Stomach (tissue), 9 donors: Measurements from ENCODE around the gene LONRF2. TPM values are rescaled to one million over a fixed set of nuclear protein-coding genes. Genes with fewer than 3 reads are reported as not detected.

ENCODE experiments used
- DNase-seq, 2 donors: peaks; one replicate each; pipeline versions ENCODE4 v3.0.0 to v3.0.0-alpha.2; 2013 to 2019
- H3K27ac ChIP-seq, 5 donors: fragments of 200-600 bp in 4 of 5; sonication (generic) in 4 of 5; one replicate each; pipeline ENCODE4 v1.5.1; 2013 to 2019; ENCODE audit warnings: mild to moderate bottlenecking in 1 of 5, moderate library complexity in 1 of 5
- H3K27me3 ChIP-seq, 3 donors: fragments of 200-600 bp; sonication (generic); one replicate each; pipeline ENCODE4 v1.5.1; 2017 to 2019; ENCODE audit warnings: mixed run types in 1 of 3
- H3K36me3 ChIP-seq, 4 donors: fragments of 200-600 bp; sonication (generic); 1 replicate in 3 of 4; 2 replicates in 1 of 4; pipeline ENCODE4 v1.5.1; 2016 to 2019
- H3K4me1 ChIP-seq, 4 donors: fragments of 200-600 bp; sonication (generic); one replicate each; pipeline ENCODE4 v1.5.1; 2016 to 2019
- H3K4me3 ChIP-seq, 4 donors: fragments of 200-600 bp; sonication (generic) in 3 of 4; one replicate each; pipeline ENCODE4 v1.5.1; 2016 to 2019; ENCODE audit warnings: mild to moderate bottlenecking in 1 of 4
- H3K9me3 ChIP-seq, 4 donors: fragments of 200-600 bp; sonication (generic); one replicate each; pipeline ENCODE4 v1.5.1; 2016 to 2019
- CTCF ChIP-seq, 7 experiments: fragments of 450-650 bp in 4 of 7; fragments of 200-600 bp in 3 of 7; sonication (generic) in 3 of 7; IDR thresholded peaks; one replicate each; pipeline ENCODE4 v1.5.1; 2016 to 2019; ENCODE audit warnings: antibody characterized with exemption in 7 of 7, control low read depth in 2 of 7, mild to moderate bottlenecking in 1 of 7
- EP300 ChIP-seq: sonication (generic); formaldehyde crosslinking; IDR thresholded peaks from one replicate; pipeline ENCODE4 v1.6.1; 2017; ENCODE audit warnings: antibody characterized with exemption
- POLR2A ChIP-seq, 4 donors: fragments of 450-650 bp; IDR thresholded peaks; one replicate each; pipeline ENCODE4 v1.6.1; 2016; ENCODE audit warnings: antibody characterized with exemption in 4 of 4, control low read depth in 2 of 4, mild to moderate bottlenecking in 1 of 4, moderate library complexity in 1 of 4
- POLR2AphosphoS5 ChIP-seq, 3 donors: sonication (generic); formaldehyde crosslinking; IDR thresholded peaks; one replicate each; pipeline ENCODE4 v1.6.1; 2016; ENCODE audit warnings: antibody characterized with exemption in 3 of 3
- WGBS, 5 donors: extraction: QIAGEN DNeasy Blood & Tissue Kit in 3 of 5; methylation state at CpG; one replicate each; pipeline versions ENCODE4 v1.1.5 to v1.1.7; 2013 to 2018; 5-methylcytosine and 5-hydroxymethylcytosine counted together
- intact Hi-C: fragments of 100-400 bp; cut with DNase I; formaldehyde crosslinking; loops from one replicate; pipeline ENCODE4 v1.15.1; 2023; ENCODE audit warnings: low total_unique reads
- polyA plus RNA-seq, 3 donors: library from polyadenylated mRNA; stranded (reverse); fragments of 200-250 nt; gene quantifications; one replicate each; pipeline ENCODE4 v1.2.3, GENCODE V29; 2013
- small RNA-seq, 4 donors: library from RNA; depleted of rRNA; stranded (forward); fragments of <200 nt; gene quantifications; one replicate each; pipeline ENCODE3, GENCODE V24; 2016
- total RNA-seq, 5 donors: library from RNA; depleted of rRNA; stranded (reverse); fragments of >200 nt; gene quantifications; one replicate each; pipeline versions ENCODE4 v1.1.0 to v1.2.3, GENCODE V29; 2014 to 2016
- donor health status: healthy with polysubstance abuse.
- donor health status: Bipolar disorder and iron deficiency.
- donor health status: healthy.

Gene LONRF2
- total and polyA plus RNA-seq, 8 donors = 0.31 to 32.1 (median 4.7) TPM

GRCh38 chr2:100228415-100228814 is 93.9 kb downstream of the LONRF2 start:
- H3K9me3 ChIP-seq = no peaks in the 10 kb centered on the region
- TF ChIP-seq POLR2A (IDR thresholded peaks at IDR 0.05) = no peak
- no peak for TF ChIP-seq POLR2AphosphoS5 (IDR thresholded peaks at IDR 0.05)
- TF ChIP-seq CTCF (IDR thresholded peaks at IDR 0.05) = no peak
- no peak for TF ChIP-seq EP300
- H3K4me1 ChIP-seq = no peaks in the 10 kb centered on the region
- no peaks in the 10 kb centered on the region for H3K27me3 ChIP-seq
- intact Hi-C loops = no loop called here
- no peak for DNase-seq
- H3K36me3 ChIP-seq = no peaks in the 10 kb centered on the region
- no peak overlapping the region for H3K4me3 ChIP-seq
- WGBS, 5 donors = 91 to 95% (median 93%) methylated on average over 3 of the region's 3 CpGs
- no peak overlapping the region for H3K27ac ChIP-seq

- intact Hi-C loops = no loop called here
- no peaks in the 10 kb centered on the region for H3K9me3 ChIP-seq
- no peaks in the 10 kb centered on the region for H3K27me3 ChIP-seq
- no peaks in the 10 kb centered on the region for H3K4me1 ChIP-seq
- 30 to 45% (median 38%) methylated on average over 3 of the region's 3 CpGs for WGBS, 5 donors
- no peak for DNase-seq
- no peak overlapping the region for H3K4me3 ChIP-seq
- H3K27ac ChIP-seq = no peak overlapping the region
- no peaks in the 10 kb centered on the region for H3K36me3 ChIP-seq
- TF ChIP-seq POLR2AphosphoS5 (IDR thresholded peaks at IDR 0.05) (no peak), EP300 (no peak), POLR2A (IDR thresholded peaks at IDR 0.05) (no peak), CTCF (IDR thresholded peaks at IDR 0.05) (no peak)
Measured at GRCh38 chr2:100224988-100225710, 97.2 kb downstream of the LONRF2 start.

- Histone ChIP-seq H3K9me3 (no peaks in the 10 kb centered on the region), H3K36me3 (no peaks in the 10 kb centered on the region), H3K4me3 (no peak overlapping the region), H3K4me1 (no peaks in the 10 kb centered on the region), H3K27me3 (no peaks in the 10 kb centered on the region), H3K27ac (no peak overlapping the region)
- intact Hi-C loops = no loop called here
- WGBS, 5 donors = 91 to 97% (median 94%) methylated on average over 6 of the region's 6 CpGs
- TF ChIP-seq POLR2AphosphoS5 (IDR thresholded peaks at IDR 0.05) (no peak), POLR2A (IDR thresholded peaks at IDR 0.05) (no peak), CTCF (IDR thresholded peaks at IDR 0.05) (no peak), EP300 (no peak)
- DNase-seq = no peak
Measured at GRCh38 chr2:100223502-100223901, 98.8 kb downstream of the LONRF2 start.

Small RNA genes within 50 kb of the gene (small RNA-seq; reads per million reads assigned to genes)
- gene AC012493.2 = 0 reads per million in 4 donors

Other genes starting within 250 kb of the LONRF2 start
- 10 to 100 TPM; 14.3 to 78.8 (median 29.7) TPM for gene AFF3, start 179.9 kb downstream of the LONRF2 start, total RNA-seq
- gene AFF3, start 179.9 kb downstream of the LONRF2 start, polyA plus RNA-seq = 1 to 10 TPM; 1.4 to 2.1 (median 1.5) TPM
- gene CHST10, start 95.2 kb upstream of the LONRF2 start, total RNA-seq = 10 to 100 TPM in 1 of 5 donors, 1 to 10 TPM in 2, not detected in 2; 4.0 to 67.1 (median 8.1) TPM
- gene CHST10, start 95.2 kb upstream of the LONRF2 start, polyA plus RNA-seq = 1 to 10 TPM; 2.4 to 3.0 (median 2.9) TPM
- not detected for gene NMS, start 148.0 kb upstream of the LONRF2 start, total RNA-seq
- not detected for gene NMS, start 148.0 kb upstream of the LONRF2 start, polyA plus RNA-seq
- 10 to 100 TPM in 3 of 5 donors, 1 to 10 TPM in 1, not detected in 1; 7.2 to 32.2 (median 12.5) TPM for gene PDCL3, start 240.5 kb upstream of the LONRF2 start, total RNA-seq
- gene PDCL3, start 240.5 kb upstream of the LONRF2 start, polyA plus RNA-seq = 10 to 100 TPM; 21.3 to 29.5 (median 23.7) TPM